HFFc6 (cell line): ENCODE results near the gene FAM163B. TPM values are rescaled to one million over a fixed set of nuclear protein-coding genes. Genes with fewer than 3 reads are reported as not detected.

Experiments
- DNase-seq: peaks from one replicate; pipeline ENCODE4 v3.0.0-alpha.2; 2018
- H3K27ac Mint-ChIP-seq: 2 replicates; pipeline ENCODE4 v1.8.0; 2020; ENCODE audit warnings: mild to moderate bottlenecking, mixed read lengths
- H3K27me3 Mint-ChIP-seq: 2 replicates; pipeline ENCODE4 v1.8.0; 2021; ENCODE audit warnings: mild to moderate bottlenecking, moderate library complexity, mixed read lengths; ENCODE audit not compliant: insufficient read depth
- H3K36me3 Mint-ChIP-seq: 2 replicates; pipeline ENCODE4 v1.8.0; 2021; ENCODE audit warnings: low read depth, mixed read lengths
- H3K4me1 Mint-ChIP-seq: 2 replicates; pipeline ENCODE4 v1.8.0; 2020; ENCODE audit warnings: low read depth, mixed read lengths
- H3K4me3 Mint-ChIP-seq: 2 replicates; pipeline ENCODE4 v1.8.0; 2020; ENCODE audit warnings: mild to moderate bottlenecking, moderate library complexity, mixed read lengths
- H3K9me3 Mint-ChIP-seq: 2 replicates; pipeline ENCODE4 v1.8.0; 2020; ENCODE audit warnings: mild to moderate bottlenecking, mixed read lengths
- CTCF ChIP-seq: fragments of 200-600 bp; sonication (generic); IDR thresholded peaks from 2 replicates; pipeline ENCODE4 v1.5.0; 2021; ENCODE audit warnings: antibody characterized with exemption, mild to moderate bottlenecking
- total RNA-seq, 6 experiments: library from RNA; stranded (reverse); fragmentation: NEBNext Ultra II Directional; extraction: Animal tissue kit (Norgen Biotek cat#: 25700); gene quantifications; 2 replicates in 1 of 6; 3 replicates in 5 of 6; pipeline ENCODE4 v1.2.3, GENCODE V29; 2021

FAM163B gene
- total RNA-seq, 6 experiments from 2014 or later, result not detected

- no peak for DNase-seq
- Mint-ChIP-seq H3K4me1 (peaks cover 5% of the 10 kb centered on the region; the same call in 1 of the 2 replicates), H3K9me3 (no peaks in the 10 kb centered on the region), H3K27me3 (peaks cover 23% of the 10 kb centered on the region), H3K36me3 (no peaks in the 10 kb centered on the region), H3K4me3 (no peak overlapping the region), H3K27ac (no peak overlapping the region)
- TF ChIP-seq CTCF, result no peak
Measured at GRCh38 chr9:133538176-133538575, 71.0 kb downstream of the FAM163B start.

- H3K9me3 Mint-ChIP-seq, result no peaks in the 10 kb centered on the region
- H3K27ac Mint-ChIP-seq, result no peak overlapping the region
- no peak for DNase-seq
- no peak for TF ChIP-seq CTCF
- H3K4me3 Mint-ChIP-seq, result no peak overlapping the region
- H3K4me1 Mint-ChIP-seq, result peaks cover 5% of the 10 kb centered on the region; the same call in 1 of the 2 replicates
- H3K27me3 Mint-ChIP-seq, result peaks cover 25% of the 10 kb centered on the region
- H3K36me3 Mint-ChIP-seq, result no peaks in the 10 kb centered on the region
Measured at GRCh38 chr9:133537257-133537656, 71.9 kb downstream of the FAM163B start.

- Mint-ChIP-seq H3K4me3 (no peak overlapping the region), H3K36me3 (no peaks in the 10 kb centered on the region), H3K4me1 (peaks cover 5% of the 10 kb centered on the region; the same call in 1 of the 2 replicates), H3K27me3 (peaks cover 21% of the 10 kb centered on the region), H3K27ac (no peak overlapping the region), H3K9me3 (no peaks in the 10 kb centered on the region)
- TF ChIP-seq CTCF, result no peak
- no peak for DNase-seq
Measured at GRCh38 chr9:133536536-133536935, 72.7 kb downstream of the FAM163B start.

- H3K4me1 Mint-ChIP-seq, result peaks cover 5% of the 10 kb centered on the region; the same call in 1 of the 2 replicates
- TF ChIP-seq CTCF, result no peak
- peaks cover 24% of the 10 kb centered on the region for H3K27me3 Mint-ChIP-seq
- no peaks in the 10 kb centered on the region for H3K36me3 Mint-ChIP-seq
- no peak overlapping the region for H3K27ac Mint-ChIP-seq
- no peak overlapping the region for H3K4me3 Mint-ChIP-seq
- DNase-seq, result no peak
- no peaks in the 10 kb centered on the region for H3K9me3 Mint-ChIP-seq
Measured at GRCh38 chr9:133536080-133536479, 73.1 kb downstream of the FAM163B start.

GRCh38 chr9:133535306-133535877 is 73.8 kb downstream of the FAM163B start:
- Mint-ChIP-seq H3K27ac (no peak overlapping the region), H3K9me3 (no peaks in the 10 kb centered on the region), H3K4me1 (peaks cover 5% of the 10 kb centered on the region; the same call in 1 of the 2 replicates), H3K4me3 (no peak overlapping the region), H3K36me3 (no peaks in the 10 kb centered on the region), H3K27me3 (peaks cover 29% of the 10 kb centered on the region)
- DNase-seq, result no peak
- no peak for TF ChIP-seq CTCF
